HCT116 (cell line): ENCODE data around the gene PSTPIP1. TPM values are rescaled to one million over a fixed set of nuclear protein-coding genes. Genes with fewer than 3 reads are reported as not detected.

Experiments used
- ATAC-seq: fragments of 200-7000 bp; cut with Tn5 transposase; 2 replicates; pipeline ENCODE4 v1.9.1; 2020; ENCODE audit warnings: mild to moderate bottlenecking, moderate library complexity
- BruUV-seq: library from RNA; stranded (reverse); fragments of 400-500 nt; replicated peaks from 2 replicates; lab custom pipeline; 2021; lab: Mats Ljungman, UMichigan
- CTCF ChIA-PET: fragments of 300-600 bp; sonication (Branson Sonifier 250); formaldehyde crosslinking; loops from one replicate; lab custom pipeline; 2021; ENCODE audit warnings: antibody characterized with exemption; lab: Charles Lee
- POLR2A ChIA-PET: fragments of 300-600, 350-600 bp; sonication (Branson Sonifier 250); formaldehyde crosslinking; loops from one replicate; lab custom pipeline; 2021; ENCODE audit warnings: antibody characterized with exemption; lab: Charles Lee
- RAD21 ChIA-PET, 2 experiments: fragments of 300-600 bp; sonication (Branson Sonifier 250); formaldehyde crosslinking; loops; one replicate each; lab custom pipeline; 2023; ENCODE audit warnings: low total read pairs in 2 of 2; ENCODE audit not compliant: uncharacterized antibody in 2 of 2, unreplicated experiment in 2 of 2, low non-redundant PET in 1 of 2; lab: Charles Lee
- DNase-seq: peaks from one replicate; pipeline ENCODE4 v3.0.0-alpha.2; 2010; ENCODE audit warnings: low read depth, low spot score
- H2AFZ ChIP-seq: fragments of 200-600 bp; shearing (Covaris generic), sonication (generic); 2 replicates; pipeline ENCODE4 v1.6.1; 2017; ENCODE audit warnings: low read depth, mixed run types, mixed read lengths, antibody characterized with exemption, low read length; ENCODE audit not compliant: poor library complexity, severe bottlenecking
- H3K27ac ChIP-seq: 2 replicates; pipeline ENCODE4 v1.5.1; 2012; ENCODE audit warnings: low read depth, low read length
- H3K27me3 ChIP-seq: fragments of 200-600 bp; sonication (generic); 2 replicates; pipeline ENCODE4 v1.6.1; 2016; ENCODE audit warnings: mixed run types, low read length, mixed read lengths; ENCODE audit not compliant: insufficient read depth
- H3K36me3 ChIP-seq, 2 experiments: fragments of 200-500 bp in 1 of 2; fragments of 200-600 bp in 1 of 2; sonication (Bioruptor generic) in 1 of 2; sonication (generic) in 1 of 2; 2 replicates each; pipeline versions ENCODE4 v1.5.1 to v1.6.1; 2014 to 2016; ENCODE audit warnings: low read length in 2 of 2, inconsistent platforms in 1 of 2, mixed read lengths in 1 of 2, mixed run types in 1 of 2; ENCODE audit not compliant: insufficient read depth in 2 of 2, control insufficient read depth in 1 of 2
- H3K4me1 ChIP-seq, 2 experiments: fragments of 200-600 bp in 1 of 2; sonication (generic) in 1 of 2; 2 replicates each; pipeline versions ENCODE4 v1.5.1 to v1.6.1; 2012 to 2017; ENCODE audit warnings: low read length in 2 of 2, inconsistent platforms in 1 of 2, mild to moderate bottlenecking in 1 of 2, mixed read lengths in 1 of 2, mixed run types in 1 of 2, moderate library complexity in 1 of 2; ENCODE audit not compliant: insufficient read depth in 2 of 2, control insufficient read depth in 1 of 2
- H3K4me2 ChIP-seq: fragments of 200-600 bp; sonication (generic); 2 replicates; pipeline ENCODE4 v1.6.1; 2017; ENCODE audit warnings: mixed run types, low read length, mixed read lengths
- H3K4me3 ChIP-seq, 2 experiments: fragments of 200-600 bp in 1 of 2; sonication (generic) in 1 of 2; replicated peaks in 1 of 2; 2 replicates each; pipeline ENCODE4 v1.5.1; 2011 to 2016; ENCODE audit warnings: low read length in 2 of 2, control low read depth in 1 of 2, low read depth in 1 of 2, mild to moderate bottlenecking in 1 of 2, mixed read lengths in 1 of 2, mixed run types in 1 of 2
- H3K79me2 ChIP-seq: fragments of 200-600 bp; sonication (generic); 2 replicates; pipeline ENCODE4 v1.6.1; 2017; ENCODE audit warnings: mild to moderate bottlenecking, mixed run types, low read length, moderate library complexity, mixed read lengths; ENCODE audit not compliant: insufficient read depth
- H3K9ac ChIP-seq: fragments of 200-600 bp; sonication (generic); 2 replicates; pipeline ENCODE4 v1.6.1; 2016; ENCODE audit warnings: low read length, mixed read lengths
- H3K9me2 ChIP-seq: fragments of 200-600 bp; sonication (generic), shearing (Covaris generic); 2 replicates; pipeline ENCODE4 v1.6.1; 2017; ENCODE audit warnings: mixed run types, mild to moderate bottlenecking, moderate library complexity; ENCODE audit not compliant: insufficient read depth
- H3K9me3 ChIP-seq, 2 experiments: fragments of 200-500 bp in 1 of 2; fragments of 200-600 bp in 1 of 2; sonication (Bioruptor generic) in 1 of 2; sonication (generic) in 1 of 2; 2 replicates each; pipeline ENCODE4 v1.6.1; 2014 to 2017; ENCODE audit warnings: low read length in 2 of 2, mixed read lengths in 2 of 2, inconsistent platforms in 1 of 2, low read depth in 1 of 2, mild to moderate bottlenecking in 1 of 2, mixed run types in 1 of 2, moderate library complexity in 1 of 2; ENCODE audit not compliant: control insufficient read depth in 1 of 2, insufficient read depth in 1 of 2
- H4K20me1 ChIP-seq: fragments of 200-600 bp; sonication (generic), shearing (Covaris generic); 2 replicates; pipeline ENCODE4 v1.6.1; 2017; ENCODE audit warnings: mixed run types, mild to moderate bottlenecking, moderate library complexity; ENCODE audit not compliant: insufficient read depth
- EGR1 ChIP-seq: IDR thresholded peaks from 2 replicates; pipeline ENCODE4 v1.6.1; 2012; ENCODE audit warnings: low read depth
- ELF1 ChIP-seq: IDR thresholded peaks from 2 replicates; pipeline ENCODE4 v1.6.1; 2012; ENCODE audit warnings: low read depth, borderline replicate concordance
- REST ChIP-seq: IDR thresholded peaks from 2 replicates; pipeline ENCODE4 v1.6.1; 2012; ENCODE audit warnings: low read depth
- SIN3A ChIP-seq: IDR thresholded peaks from 2 replicates; pipeline ENCODE4 v1.6.1; 2012; ENCODE audit warnings: low read depth
- YY1 ChIP-seq: IDR thresholded peaks from 2 replicates; pipeline ENCODE4 v1.6.1; 2011; ENCODE audit warnings: low read length, low read depth, moderate library complexity, mild to moderate bottlenecking; ENCODE audit not compliant: insufficient replicate concordance; ENCODE audit errors: extremely low read depth
- ZFX ChIP-seq: fragments of 450-650 bp; IDR thresholded peaks from 2 replicates; pipeline ENCODE4 v1.6.1; 2017
- ZNF274 ChIP-seq: fragments of 200-500 bp; sonication (Bioruptor generic); IDR thresholded peaks from 2 replicates; pipeline ENCODE4 v1.6.1; 2014; ENCODE audit warnings: mild to moderate bottlenecking, low read depth, low read length, inconsistent platforms
- intact Hi-C: fragments of 100-400 bp; cut with micrococcal nuclease; formaldehyde crosslinking; loops from 2 replicates; pipeline ENCODE4 v1.10.0; 2022
- total RNA-seq: library from RNA; stranded (reverse); gene quantifications from one replicate; pipeline ENCODE4 v1.2.1, GENCODE V29; 2021; ENCODE audit not compliant: unreplicated experiment

The PSTPIP1 gene
- total RNA-seq, 1 experiment from 2014 or later, result 0.79 TPM

- 0 out of 2 replicates have a peak, but pooled peaks cover 2% of the 10 kb centered on the region for H3K27me3 ChIP-seq
- H3K9ac ChIP-seq, result no peak overlapping the region
- no peak overlapping the region for H2AFZ ChIP-seq
- DNase-seq (no peak), ATAC-seq (peak; percentile 58)
- BruUV-seq, result no TSS peak
- no peaks in the 10 kb centered on the region for H3K4me1 ChIP-seq
- no peak overlapping the region for H3K27ac ChIP-seq
- intact Hi-C loops, result no loop called here
- no peaks in the 10 kb centered on the region for H3K9me3 ChIP-seq
- no peak for TF ChIP-seq ZFX
- TF ChIP-seq YY1, result no peak
- TF ChIP-seq SIN3A, result no peak
- TF ChIP-seq EGR1, result no peak
- TF ChIP-seq ZNF274, result no peak
- TF ChIP-seq ELF1, result no peak
- no peak for TF ChIP-seq REST
- no peaks in the 10 kb centered on the region for H3K79me2 ChIP-seq
- no peaks in the 10 kb centered on the region for H4K20me1 ChIP-seq
- ChIA-PET POLR2A (no interaction called here), CTCF (interaction anchor here (1.0 to 1.8 kb wide), 6 partner anchors 8 to 660 kb away, joined by 3 to 9 read pairs (median 6); partner anchors contain the start of gene LINGO1), RAD21 (interaction anchor here in 1 of 2 experiments (0.7 kb wide), 1 partner anchor 571 kb away, joined by 3 read pairs; no protein-coding TSS in a partner anchor)
- no peak overlapping the region for H3K4me2 ChIP-seq
- no peak overlapping the region for H3K4me3 ChIP-seq
- H3K36me3 ChIP-seq, result no peaks in the 10 kb centered on the region
- no peaks in the 10 kb centered on the region for H3K9me2 ChIP-seq
Measured at GRCh38 chr15:76972389-76973361, 22.3 kb upstream of the PSTPIP1 start.
